Measurements from ENCODE around the gene AFF1.

AFF1 gene

GRCh38 chr4:87152310-87153041 lies 217.7 kb downstream of the AFF1 start:
- no peak for DNase-seq (ENCODE audit: low read depth in 2 of 2)

GRCh38 chr4:87153078-87153870 lies 218.5 kb downstream of the AFF1 start:
- no peak for DNase-seq (ENCODE audit: low read depth in 2 of 2)

DNA sequence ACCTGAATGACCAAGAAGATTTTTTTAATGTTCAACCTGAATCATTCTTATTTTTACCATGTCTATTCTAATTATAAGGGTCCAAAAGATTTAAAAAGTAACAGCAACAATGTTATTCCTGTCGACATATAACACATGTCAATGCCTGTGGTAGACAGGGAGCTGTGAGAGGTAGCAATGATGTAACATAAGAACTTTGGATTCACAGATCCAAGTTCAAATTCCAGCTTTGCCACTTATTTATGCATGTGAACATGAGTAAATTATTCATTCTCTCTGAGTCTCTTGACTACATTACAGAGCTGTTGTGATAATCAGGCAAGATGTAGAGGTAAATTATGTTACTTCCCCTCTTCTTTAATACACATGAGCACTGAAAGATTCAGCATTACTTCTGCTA lies 231.1 kb downstream of the AFF1 start:
- no peak for DNase-seq (ENCODE audit: low read depth in 2 of 2)

DNA sequence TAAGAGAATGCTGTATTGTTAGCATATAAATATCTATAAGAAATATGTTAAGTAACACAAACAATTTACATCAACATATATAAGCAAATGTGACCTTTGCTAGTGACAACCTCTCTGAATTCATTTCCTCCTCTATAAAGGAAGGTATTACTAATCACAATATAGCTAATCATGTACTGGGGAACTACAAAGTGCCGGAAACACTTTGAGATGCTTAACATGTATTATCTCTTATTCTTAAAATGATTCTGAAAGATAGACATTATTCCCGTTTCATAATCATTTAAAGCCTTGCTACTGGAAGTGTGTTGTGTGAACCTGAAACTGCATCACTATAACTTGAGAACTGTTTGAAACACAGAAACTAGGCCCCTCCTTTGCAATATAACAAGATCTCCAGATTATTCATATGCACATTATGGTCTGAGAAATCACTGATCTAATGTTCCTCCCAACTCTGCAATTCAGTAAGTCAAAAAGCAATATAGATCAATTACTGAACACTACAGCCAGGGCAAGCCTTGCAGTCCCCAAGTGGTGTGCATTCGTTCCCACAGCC lies 231.6 kb downstream of the AFF1 start:
- DNase-seq (ENCODE audit: low read depth in 2 of 2) = no peak

- no peak for DNase-seq (ENCODE audit: low read depth in 2 of 2)
Observed at GRCh38 chr4:87171944-87172343, 237.1 kb downstream of the AFF1 start.

DNA sequence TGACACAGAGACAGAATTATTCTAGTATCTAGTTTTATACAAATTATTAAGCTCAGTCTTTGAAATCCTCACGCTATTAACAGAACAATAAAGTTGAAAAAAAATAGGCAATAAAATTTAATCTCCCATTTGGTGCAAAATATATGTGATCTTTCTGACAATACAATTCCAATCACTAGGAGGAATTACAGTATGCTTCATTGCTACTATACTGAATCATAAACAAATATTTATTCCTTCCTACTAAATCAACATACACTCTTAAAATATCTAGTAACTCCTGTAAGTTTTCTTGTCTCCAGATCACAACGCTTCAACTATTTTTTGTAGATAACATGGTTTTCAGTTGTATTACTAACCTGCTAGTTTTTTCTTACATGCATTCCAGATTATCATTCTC lies 239.9 kb downstream of the AFF1 start:
- no peak for DNase-seq (ENCODE audit: low read depth in 2 of 2)

DNA sequence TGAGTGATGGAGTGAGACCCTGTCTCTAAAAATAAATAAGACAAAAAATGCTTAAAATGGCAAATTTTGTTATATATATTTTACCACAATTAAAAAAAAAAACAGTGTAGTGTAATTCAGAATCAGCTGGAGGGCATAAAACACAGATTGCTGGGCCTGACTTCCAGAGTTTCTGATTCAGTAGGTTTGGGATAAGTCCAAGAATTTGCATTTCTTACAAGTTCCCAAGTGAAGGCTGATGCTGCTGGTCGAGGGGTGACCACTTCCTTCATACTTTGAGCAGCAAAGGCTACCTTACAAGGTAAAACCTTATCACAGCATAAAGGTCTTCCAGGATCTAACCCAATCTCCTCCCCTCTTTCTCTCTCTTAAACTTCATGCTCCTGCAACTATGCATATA lies 244.9 kb downstream of the AFF1 start:
- no peak for DNase-seq (ENCODE audit: low read depth in 2 of 2)

- no peak for DNase-seq (ENCODE audit: low read depth in 2 of 2)
Observed at GRCh38 chr4:87180767-87181166, 246.0 kb downstream of the AFF1 start.

- DNase-seq (ENCODE audit: low read depth in 2 of 2) = no peak
Observed at GRCh38 chr4:87185146-87185870, 250.5 kb downstream of the AFF1 start.

- peak; percentile 67 to 73 for DNase-seq (ENCODE audit: low read depth in 2 of 2)
Observed at GRCh38 chr4:87188048-87188447, 253.2 kb downstream of the AFF1 start.

- no peak for DNase-seq (ENCODE audit: low read depth in 2 of 2)
Observed at GRCh38 chr4:87188932-87189331, 254.1 kb downstream of the AFF1 start.

Measured in fibroblast of skin of left biceps (primary cell).